GM23338 (cell line): ENCODE data around the gene LARGE1. TPM values are rescaled to one million over a fixed set of nuclear protein-coding genes. Genes with fewer than 3 reads are reported as not detected.
A peak's percentile ranks its signal among the peaks of the same experiment; 100 is the strongest.

Experiments
- ATAC-seq: fragments of 200-7000 bp; cut with Tn5 transposase; 3 replicates; pipeline ENCODE4 v1.9.1; 2020
- DNase-seq: peaks from one replicate; pipeline ENCODE4 v3.0.0-alpha.2; 2015; ENCODE audit warnings: low spot score
- H2AFZ ChIP-seq: fragments of 200-600 bp; sonication (generic); 2 replicates; pipeline ENCODE4 v1.8.0; 2016; ENCODE audit warnings: antibody characterized with exemption, mild to moderate bottlenecking, moderate library complexity
- H3F3A ChIP-seq: fragments of 200-600 bp; sonication (generic); replicated peaks from 2 replicates; pipeline ENCODE4 v1.8.0; 2017; ENCODE audit warnings: antibody characterized with exemption, mixed run types, low read depth
- H3K27ac ChIP-seq: fragments of 200-600 bp; sonication (generic); 2 replicates; pipeline ENCODE4 v1.6.1; 2016; ENCODE audit warnings: low read depth
- H3K27me3 ChIP-seq: fragments of 200-600 bp; sonication (generic); 2 replicates; pipeline ENCODE4 v1.8.0; 2016; ENCODE audit warnings: mild to moderate bottlenecking, mixed run types, moderate library complexity; ENCODE audit not compliant: insufficient read depth
- H3K36me3 ChIP-seq: fragments of 200-600 bp; sonication (generic); 2 replicates; pipeline ENCODE4 v1.8.0; 2016; ENCODE audit warnings: mild to moderate bottlenecking; ENCODE audit not compliant: insufficient read depth
- H3K4me1 ChIP-seq: fragments of 200-600 bp; sonication (generic); 2 replicates; pipeline ENCODE4 v1.8.0; 2016; ENCODE audit warnings: mild to moderate bottlenecking, moderate library complexity; ENCODE audit not compliant: insufficient read depth
- H3K4me2 ChIP-seq: fragments of 200-600 bp; sonication (generic); 2 replicates; pipeline ENCODE4 v1.7.1; 2017; ENCODE audit warnings: mixed run types
- H3K4me3 ChIP-seq: fragments of 200-600 bp; sonication (generic); 2 replicates; pipeline ENCODE4 v1.6.1; 2016; ENCODE audit warnings: mixed run types
- H3K79me2 ChIP-seq: fragments of 200-600 bp; sonication (generic); replicated peaks from 2 replicates; pipeline ENCODE4 v1.8.0; 2017; ENCODE audit warnings: mild to moderate bottlenecking; ENCODE audit not compliant: insufficient read depth
- H3K9me2 ChIP-seq: fragments of 200-600 bp; sonication (generic); 2 replicates; pipeline ENCODE4 v1.8.0; 2017; ENCODE audit not compliant: insufficient read depth
- H4K20me1 ChIP-seq: fragments of 200-600 bp; sonication (generic); replicated peaks from 2 replicates; pipeline ENCODE4 v1.8.0; 2017; ENCODE audit warnings: mild to moderate bottlenecking; ENCODE audit not compliant: insufficient read depth
- H3K27ac Mint-ChIP-seq: 2 replicates; pipeline ENCODE4 v1.8.0; 2020; ENCODE audit warnings: inconsistent platforms, mild to moderate bottlenecking, moderate library complexity, mixed read lengths
- H3K27me3 Mint-ChIP-seq: 3 replicates; pipeline ENCODE4 v1.8.0; 2022; ENCODE audit warnings: low read depth, mild to moderate bottlenecking, moderate library complexity, mixed read lengths, inconsistent platforms; ENCODE audit not compliant: insufficient read depth, poor library complexity
- H3K36me3 Mint-ChIP-seq: 3 replicates; pipeline ENCODE4 v1.8.0; 2021; ENCODE audit warnings: low read depth, mild to moderate bottlenecking, inconsistent platforms, moderate library complexity, mixed read lengths
- H3K4me1 Mint-ChIP-seq: 3 replicates; pipeline ENCODE4 v1.8.0; 2020; ENCODE audit warnings: mild to moderate bottlenecking, inconsistent platforms, mixed read lengths
- H3K4me3 Mint-ChIP-seq: 3 replicates; pipeline ENCODE4 v1.8.0; 2021; ENCODE audit warnings: moderate library complexity, mild to moderate bottlenecking, inconsistent platforms, mixed read lengths
- H3K9me3 Mint-ChIP-seq: 3 replicates; pipeline ENCODE4 v1.8.0; 2020; ENCODE audit warnings: moderate library complexity, mild to moderate bottlenecking, inconsistent platforms, mixed read lengths
- CREB1 ChIP-seq: fragments of 250-450 bp; sonication (Bioruptor Pico); IDR thresholded peaks from 2 replicates; pipeline ENCODE4 v1.5.0; 2020; ENCODE audit warnings: low read depth, mild to moderate bottlenecking, moderate library complexity
- EZH2 ChIP-seq: fragments of 200-600 bp; sonication (generic); IDR thresholded peaks from one replicate; pipeline ENCODE4 v1.8.0; 2017; ENCODE audit warnings: antibody characterized with exemption, mild to moderate bottlenecking, low read depth; ENCODE audit not compliant: unreplicated experiment
- EZH2phosphoT487 ChIP-seq: fragments of 200-600 bp; sonication (generic); IDR thresholded peaks from one replicate; pipeline ENCODE4 v1.8.1; 2018; ENCODE audit warnings: antibody characterized with exemption; ENCODE audit not compliant: unreplicated experiment
- JUNB ChIP-seq: IDR thresholded peaks from one replicate; pipeline ENCODE4 v1.6.1; 2016; ENCODE audit warnings: antibody characterized with exemption; ENCODE audit not compliant: unreplicated experiment
- POLR2AphosphoS5 ChIP-seq: IDR thresholded peaks from 2 replicates; pipeline ENCODE4 v1.6.1; 2016; ENCODE audit warnings: antibody characterized with exemption, low read depth
- ZNF114 ChIP-seq: fragments of 250-450 bp; sonication (Bioruptor Pico); IDR thresholded peaks from 2 replicates; pipeline ENCODE4 v1.5.0; 2020; ENCODE audit warnings: mild to moderate bottlenecking, moderate library complexity
- ZNF331 ChIP-seq: fragments of 250-450 bp; sonication (Bioruptor Pico); IDR thresholded peaks from 2 replicates; pipeline ENCODE4 v1.5.0; 2020; ENCODE audit warnings: low read depth, mild to moderate bottlenecking, moderate library complexity
- ZNF462 ChIP-seq: fragments of 250-450 bp; sonication (Bioruptor Pico); IDR thresholded peaks from 2 replicates; pipeline ENCODE4 v1.5.0; 2020; ENCODE audit warnings: mild to moderate bottlenecking, moderate library complexity
- polyA plus RNA-seq: library from polyadenylated mRNA; unstranded; fragments of >200 nt; fragmentation: Nextera tagmentation; extraction: Ambion mirVana; gene quantifications from 2 replicates; pipeline ENCODE4 v1.2.1, GENCODE V29; 2016
- total RNA-seq: library from RNA; depleted of rRNA; stranded (reverse); fragments of >200 nt; shearing (Covaris generic); gene quantifications from 2 replicates; pipeline ENCODE4 v1.2.3, GENCODE V29; 2014
- TF ChIP-seq, protein P1 (sequence below), 2 experiments: fragments of 200-600 bp in 1 of 2; sonication (generic) in 1 of 2; conservative IDR thresholded peaks; 2 replicates each; pipeline versions ENCODE4 v1.5.1 to v1.6.1; 2016 to 2017; ENCODE audit warnings: antibody characterized with exemption in 2 of 2, low read depth in 2 of 2, mild to moderate bottlenecking in 2 of 2, moderate library complexity in 1 of 2
- TF ChIP-seq, protein P2 (sequence below): IDR thresholded peaks from 2 replicates; pipeline ENCODE4 v1.6.1; 2016; ENCODE audit warnings: antibody characterized with exemption
- TF ChIP-seq, protein P3 (sequence below): IDR thresholded peaks from one replicate; pipeline ENCODE4 v1.6.1; 2018; ENCODE audit warnings: antibody characterized with exemption; ENCODE audit not compliant: unreplicated experiment

LARGE1 gene
- total and polyA plus RNA-seq, 2 experiments from 2014 or later = 12.8 to 75.6 TPM

DNA sequence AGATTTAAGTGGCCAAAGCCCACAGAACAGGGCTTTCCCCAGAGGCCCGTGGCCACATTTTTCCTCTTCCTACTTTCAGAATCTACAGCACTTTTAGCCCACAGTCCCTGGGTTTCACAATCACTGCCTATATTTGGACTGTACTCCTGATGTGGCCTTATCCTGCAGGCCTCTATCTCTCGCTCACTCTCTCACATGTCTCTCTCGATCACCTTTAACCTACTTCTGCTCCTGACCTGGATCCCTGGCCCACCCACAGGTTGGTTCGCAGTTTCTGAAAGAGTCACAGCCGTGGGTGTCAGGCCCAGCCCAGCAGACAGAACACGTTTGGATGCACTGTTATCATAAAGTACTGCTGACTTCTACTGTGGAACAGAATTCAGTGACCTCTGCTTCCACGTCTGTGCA is 55.5 kb downstream of the LARGE1 start (continued):
- TF ChIP-seq, protein P1, sequence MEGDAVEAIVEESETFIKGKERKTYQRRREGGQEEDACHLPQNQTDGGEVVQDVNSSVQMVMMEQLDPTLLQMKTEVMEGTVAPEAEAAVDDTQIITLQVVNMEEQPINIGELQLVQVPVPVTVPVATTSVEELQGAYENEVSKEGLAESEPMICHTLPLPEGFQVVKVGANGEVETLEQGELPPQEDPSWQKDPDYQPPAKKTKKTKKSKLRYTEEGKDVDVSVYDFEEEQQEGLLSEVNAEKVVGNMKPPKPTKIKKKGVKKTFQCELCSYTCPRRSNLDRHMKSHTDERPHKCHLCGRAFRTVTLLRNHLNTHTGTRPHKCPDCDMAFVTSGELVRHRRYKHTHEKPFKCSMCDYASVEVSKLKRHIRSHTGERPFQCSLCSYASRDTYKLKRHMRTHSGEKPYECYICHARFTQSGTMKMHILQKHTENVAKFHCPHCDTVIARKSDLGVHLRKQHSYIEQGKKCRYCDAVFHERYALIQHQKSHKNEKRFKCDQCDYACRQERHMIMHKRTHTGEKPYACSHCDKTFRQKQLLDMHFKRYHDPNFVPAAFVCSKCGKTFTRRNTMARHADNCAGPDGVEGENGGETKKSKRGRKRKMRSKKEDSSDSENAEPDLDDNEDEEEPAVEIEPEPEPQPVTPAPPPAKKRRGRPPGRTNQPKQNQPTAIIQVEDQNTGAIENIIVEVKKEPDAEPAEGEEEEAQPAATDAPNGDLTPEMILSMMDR (conservative IDR thresholded peaks at IDR 0.05; ENCODE audit: low read depth in 2 of 2) = no peak
- TF ChIP-seq POLR2AphosphoS5 (no peak), CREB1 (CRISPR knock-in tag) (no peak)

DNA sequence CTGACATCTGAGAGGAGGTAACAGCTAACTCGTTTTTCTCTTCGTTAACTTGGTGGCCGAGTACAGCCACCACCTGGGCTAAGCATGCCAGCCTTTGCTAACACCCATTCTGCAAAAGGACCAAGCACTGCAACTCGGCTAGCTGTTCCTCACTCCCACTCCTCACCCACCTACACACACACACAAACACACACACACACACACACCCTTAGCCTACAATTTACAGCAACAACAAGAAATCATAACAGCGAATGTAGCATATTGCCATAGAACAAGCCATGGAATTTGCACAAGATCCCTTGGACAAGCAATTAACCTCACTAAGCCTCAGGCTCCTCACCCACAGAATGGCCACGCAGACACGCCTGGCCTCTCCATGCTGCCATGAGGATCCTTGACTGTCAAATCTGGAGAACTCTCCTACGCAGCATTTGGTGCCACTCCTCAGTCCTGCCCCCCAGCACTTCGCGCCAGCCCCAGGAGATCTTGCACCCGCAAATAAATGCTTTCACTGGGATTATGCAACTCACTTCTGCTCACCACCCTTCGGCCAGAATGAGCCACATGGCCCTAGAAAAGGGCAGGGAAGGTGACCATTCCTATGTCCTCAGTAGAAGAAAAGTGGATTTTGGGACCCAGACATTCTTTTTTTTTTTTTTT is 58.9 kb downstream of the LARGE1 start:
- peaks cover 4% of the 10 kb centered on the region for H3K27me3 Mint-ChIP-seq
- Histone ChIP-seq H4K20me1 (peaks cover 42% of the 10 kb centered on the region), H3K4me3 (no peak overlapping the region), H3K9me2 (peaks cover 11% of the 10 kb centered on the region), H3K4me2 (no peak overlapping the region), H3K79me2 (peaks cover 100% of the 10 kb centered on the region), H3K36me3 (no peaks in the 10 kb centered on the region), H3K27ac (no peak overlapping the region), H3F3A (no peaks in the 10 kb centered on the region), H2AFZ (no peak overlapping the region), H3K4me1 (peaks cover 10% of the 10 kb centered on the region), H3K27me3 (no peaks in the 10 kb centered on the region)
- DNase-seq = no peak
- H3K27ac Mint-ChIP-seq = peak overlapping the region; percentile 1
- peaks cover 43% of the 10 kb centered on the region for H3K4me1 Mint-ChIP-seq
- no peaks in the 10 kb centered on the region for H3K9me3 Mint-ChIP-seq
- H3K4me3 Mint-ChIP-seq = no peak overlapping the region
- no peak for ATAC-seq
- H3K36me3 Mint-ChIP-seq = peaks cover 18% of the 10 kb centered on the region; the same call in 2 of the 3 replicates
- TF ChIP-seq, protein P2, sequence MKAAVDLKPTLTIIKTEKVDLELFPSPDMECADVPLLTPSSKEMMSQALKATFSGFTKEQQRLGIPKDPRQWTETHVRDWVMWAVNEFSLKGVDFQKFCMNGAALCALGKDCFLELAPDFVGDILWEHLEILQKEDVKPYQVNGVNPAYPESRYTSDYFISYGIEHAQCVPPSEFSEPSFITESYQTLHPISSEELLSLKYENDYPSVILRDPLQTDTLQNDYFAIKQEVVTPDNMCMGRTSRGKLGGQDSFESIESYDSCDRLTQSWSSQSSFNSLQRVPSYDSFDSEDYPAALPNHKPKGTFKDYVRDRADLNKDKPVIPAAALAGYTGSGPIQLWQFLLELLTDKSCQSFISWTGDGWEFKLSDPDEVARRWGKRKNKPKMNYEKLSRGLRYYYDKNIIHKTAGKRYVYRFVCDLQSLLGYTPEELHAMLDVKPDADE = no peak
- TF ChIP-seq ZNF114 (CRISPR knock-in tag) (no peak), POLR2AphosphoS5 (no peak), ZNF331 (no peak), EZH2 (no peak), ZNF462 (CRISPR knock-in tag) (no peak), EZH2phosphoT487 (no peak), JUNB (no peak), CREB1 (CRISPR knock-in tag) (no peak)
- TF ChIP-seq, protein P3, sequence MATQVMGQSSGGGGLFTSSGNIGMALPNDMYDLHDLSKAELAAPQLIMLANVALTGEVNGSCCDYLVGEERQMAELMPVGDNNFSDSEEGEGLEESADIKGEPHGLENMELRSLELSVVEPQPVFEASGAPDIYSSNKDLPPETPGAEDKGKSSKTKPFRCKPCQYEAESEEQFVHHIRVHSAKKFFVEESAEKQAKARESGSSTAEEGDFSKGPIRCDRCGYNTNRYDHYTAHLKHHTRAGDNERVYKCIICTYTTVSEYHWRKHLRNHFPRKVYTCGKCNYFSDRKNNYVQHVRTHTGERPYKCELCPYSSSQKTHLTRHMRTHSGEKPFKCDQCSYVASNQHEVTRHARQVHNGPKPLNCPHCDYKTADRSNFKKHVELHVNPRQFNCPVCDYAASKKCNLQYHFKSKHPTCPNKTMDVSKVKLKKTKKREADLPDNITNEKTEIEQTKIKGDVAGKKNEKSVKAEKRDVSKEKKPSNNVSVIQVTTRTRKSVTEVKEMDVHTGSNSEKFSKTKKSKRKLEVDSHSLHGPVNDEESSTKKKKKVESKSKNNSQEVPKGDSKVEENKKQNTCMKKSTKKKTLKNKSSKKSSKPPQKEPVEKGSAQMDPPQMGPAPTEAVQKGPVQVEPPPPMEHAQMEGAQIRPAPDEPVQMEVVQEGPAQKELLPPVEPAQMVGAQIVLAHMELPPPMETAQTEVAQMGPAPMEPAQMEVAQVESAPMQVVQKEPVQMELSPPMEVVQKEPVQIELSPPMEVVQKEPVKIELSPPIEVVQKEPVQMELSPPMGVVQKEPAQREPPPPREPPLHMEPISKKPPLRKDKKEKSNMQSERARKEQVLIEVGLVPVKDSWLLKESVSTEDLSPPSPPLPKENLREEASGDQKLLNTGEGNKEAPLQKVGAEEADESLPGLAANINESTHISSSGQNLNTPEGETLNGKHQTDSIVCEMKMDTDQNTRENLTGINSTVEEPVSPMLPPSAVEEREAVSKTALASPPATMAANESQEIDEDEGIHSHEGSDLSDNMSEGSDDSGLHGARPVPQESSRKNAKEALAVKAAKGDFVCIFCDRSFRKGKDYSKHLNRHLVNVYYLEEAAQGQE = no peak
